GM12875 (cell line): Measurements from ENCODE around the gene RFC3.

Source experiments
- H3K4me3 ChIP-seq: one replicate; pipeline ENCODE4 v1.5.1; 2011; ENCODE audit warnings: low read depth, low read length, control low read depth
- TF ChIP-seq, protein P1 (sequence below): IDR thresholded peaks from 2 replicates; pipeline ENCODE4 v1.5.1; 2011; ENCODE audit warnings: low read depth, mild to moderate bottlenecking, control low read depth, inconsistent platforms, low read length, moderate library complexity, borderline replicate concordance; ENCODE audit not compliant: insufficient read depth

Gene RFC3

DNA sequence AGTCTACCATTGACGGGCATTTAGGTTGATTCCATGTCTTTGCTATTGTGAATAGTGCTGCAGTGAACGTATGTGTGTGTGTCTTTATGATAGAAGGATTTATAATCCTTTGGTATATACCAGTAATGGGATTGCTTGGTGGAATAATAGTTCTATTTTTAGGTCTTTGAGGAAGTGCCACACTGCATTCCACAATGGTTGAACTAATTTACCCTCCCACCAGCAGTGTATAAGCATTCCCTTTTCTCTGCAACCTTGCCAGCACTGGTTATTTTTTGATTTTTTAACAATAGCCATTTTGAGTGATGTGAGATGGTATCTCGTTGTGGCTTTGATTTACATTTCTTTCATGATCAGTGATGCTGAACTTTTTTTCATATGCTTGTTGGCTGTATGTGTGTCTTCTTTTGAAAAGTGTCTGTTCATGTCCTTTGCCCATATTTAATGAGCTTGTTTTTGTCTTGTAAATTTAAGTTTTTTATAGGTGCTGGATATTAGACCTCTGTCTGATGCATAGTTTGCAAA lies 37.5 kb downstream of the RFC3 start:
- no peak overlapping the region for H3K4me3 ChIP-seq
- TF ChIP-seq, protein P1, sequence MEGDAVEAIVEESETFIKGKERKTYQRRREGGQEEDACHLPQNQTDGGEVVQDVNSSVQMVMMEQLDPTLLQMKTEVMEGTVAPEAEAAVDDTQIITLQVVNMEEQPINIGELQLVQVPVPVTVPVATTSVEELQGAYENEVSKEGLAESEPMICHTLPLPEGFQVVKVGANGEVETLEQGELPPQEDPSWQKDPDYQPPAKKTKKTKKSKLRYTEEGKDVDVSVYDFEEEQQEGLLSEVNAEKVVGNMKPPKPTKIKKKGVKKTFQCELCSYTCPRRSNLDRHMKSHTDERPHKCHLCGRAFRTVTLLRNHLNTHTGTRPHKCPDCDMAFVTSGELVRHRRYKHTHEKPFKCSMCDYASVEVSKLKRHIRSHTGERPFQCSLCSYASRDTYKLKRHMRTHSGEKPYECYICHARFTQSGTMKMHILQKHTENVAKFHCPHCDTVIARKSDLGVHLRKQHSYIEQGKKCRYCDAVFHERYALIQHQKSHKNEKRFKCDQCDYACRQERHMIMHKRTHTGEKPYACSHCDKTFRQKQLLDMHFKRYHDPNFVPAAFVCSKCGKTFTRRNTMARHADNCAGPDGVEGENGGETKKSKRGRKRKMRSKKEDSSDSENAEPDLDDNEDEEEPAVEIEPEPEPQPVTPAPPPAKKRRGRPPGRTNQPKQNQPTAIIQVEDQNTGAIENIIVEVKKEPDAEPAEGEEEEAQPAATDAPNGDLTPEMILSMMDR: no peak

DNA sequence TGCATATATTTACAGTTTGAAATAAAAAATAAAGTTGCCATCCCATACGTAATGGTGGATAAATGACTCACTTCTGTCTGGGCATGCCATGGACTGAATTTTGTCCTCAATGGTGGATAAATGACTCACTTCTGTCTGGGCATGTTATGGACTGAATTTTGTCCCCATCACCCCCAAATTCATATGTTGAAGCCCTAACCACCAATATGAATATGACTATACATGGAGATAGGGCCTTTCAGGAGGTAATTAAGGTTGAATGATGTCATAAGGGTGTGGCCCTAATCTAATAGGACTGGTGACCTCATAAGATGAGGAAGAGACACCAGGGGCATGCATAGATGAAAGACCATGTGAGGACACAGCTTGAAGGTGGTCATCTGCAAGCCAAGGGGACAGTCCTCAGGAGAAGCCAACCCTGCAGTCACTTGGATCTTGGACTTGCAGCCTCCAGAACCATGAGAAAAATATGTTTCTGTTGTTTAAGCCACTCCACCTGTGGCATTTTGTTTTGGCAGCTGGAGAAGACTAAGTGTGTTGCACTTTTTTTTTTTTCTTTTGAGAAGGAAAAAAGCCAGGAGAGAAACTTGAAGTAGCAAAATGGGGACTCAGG lies 41.8 kb downstream of the RFC3 start:
- TF ChIP-seq, protein P1: no peak
- no peak overlapping the region for H3K4me3 ChIP-seq

DNA sequence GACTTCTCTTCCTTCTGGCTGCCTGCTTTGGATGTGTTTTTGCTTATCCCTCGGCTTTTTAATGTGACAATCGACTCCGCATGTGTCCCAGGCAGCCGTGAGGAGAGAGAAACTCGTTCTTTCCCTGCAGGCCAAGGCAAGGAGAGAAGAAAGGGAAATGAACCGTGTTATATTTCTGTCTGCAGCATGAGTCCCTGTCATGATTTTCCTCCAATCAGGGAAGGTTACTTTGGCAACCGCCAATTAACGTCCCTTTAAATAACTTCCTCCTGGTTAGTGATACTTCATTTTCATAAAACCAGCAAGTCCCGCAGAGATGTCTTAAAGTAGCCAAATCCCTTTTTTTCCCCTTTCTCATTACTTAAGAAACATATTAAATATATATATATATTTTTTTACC lies 42.6 kb downstream of the RFC3 start:
- TF ChIP-seq, protein P1: no peak
- no peak overlapping the region for H3K4me3 ChIP-seq

DNA sequence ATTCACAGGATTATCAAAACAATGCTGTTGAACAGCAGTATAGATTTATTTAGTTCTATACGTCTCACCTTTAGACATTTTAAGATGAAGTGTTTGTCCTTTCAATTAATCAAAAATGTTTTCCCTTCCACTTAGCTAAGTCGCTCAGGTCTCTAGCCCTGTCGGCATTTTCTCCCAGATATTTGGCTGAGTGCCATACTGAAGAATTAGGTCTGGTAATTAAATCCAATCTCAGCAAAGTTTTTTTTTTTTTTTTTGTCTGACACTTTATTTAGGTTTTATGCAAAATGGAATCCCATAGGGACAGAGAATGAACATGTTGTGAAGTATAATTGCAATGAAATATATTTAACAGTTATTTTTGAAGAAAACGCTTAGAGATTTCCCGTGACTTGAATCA lies 44.1 kb downstream of the RFC3 start:
- TF ChIP-seq, protein P1: no peak
- no peak overlapping the region for H3K4me3 ChIP-seq

DNA sequence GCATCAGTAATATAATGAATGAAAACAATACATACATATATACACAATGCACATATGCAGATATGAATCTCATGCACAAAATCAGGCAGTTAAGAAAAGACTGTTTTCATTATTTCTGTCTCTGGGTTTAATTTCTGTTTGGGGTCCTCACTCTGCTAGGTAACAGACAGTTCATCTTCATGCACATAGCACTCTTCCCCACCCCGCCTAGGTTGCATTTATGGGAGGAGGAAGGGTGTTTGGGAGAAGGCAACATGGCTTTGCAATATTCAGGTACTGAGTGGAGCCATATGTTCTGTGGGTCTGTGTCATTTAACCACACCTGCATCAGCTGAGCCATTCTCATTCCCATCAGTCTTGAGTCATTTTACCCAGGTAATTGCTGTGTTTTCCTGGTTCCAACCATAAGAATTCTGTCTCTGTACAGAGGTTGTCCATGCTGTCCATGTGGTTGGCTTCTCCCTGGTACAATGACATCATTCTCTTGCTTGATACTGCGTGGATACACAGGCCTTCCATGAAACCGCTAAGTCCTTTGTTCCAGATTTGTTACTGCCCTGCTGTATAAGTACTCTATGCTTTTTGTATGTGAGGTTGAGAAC lies 45.3 kb downstream of the RFC3 start:
- H3K4me3 ChIP-seq: no peak overlapping the region
- TF ChIP-seq, protein P1: no peak

DNA sequence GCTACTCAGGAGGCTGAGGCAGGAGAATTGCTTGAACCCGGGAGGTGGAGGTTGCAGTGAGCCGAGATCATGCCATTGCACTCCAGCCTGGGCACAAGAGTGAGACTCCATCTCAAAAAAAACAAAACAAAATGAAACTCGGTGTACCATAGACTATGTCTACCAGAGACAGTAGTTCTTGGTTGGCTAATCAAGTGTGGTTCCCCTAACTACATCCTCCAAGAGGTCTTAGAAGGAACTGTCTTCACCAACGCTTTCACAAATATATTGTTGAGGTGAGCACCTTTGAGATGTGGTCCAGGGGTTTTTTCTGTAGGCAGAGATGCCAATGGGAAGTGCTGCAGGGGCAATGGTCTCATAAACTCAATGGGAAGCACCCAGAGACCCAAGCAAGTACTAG lies 48.0 kb downstream of the RFC3 start:
- TF ChIP-seq, protein P1: no peak
- H3K4me3 ChIP-seq: no peak overlapping the region

DNA sequence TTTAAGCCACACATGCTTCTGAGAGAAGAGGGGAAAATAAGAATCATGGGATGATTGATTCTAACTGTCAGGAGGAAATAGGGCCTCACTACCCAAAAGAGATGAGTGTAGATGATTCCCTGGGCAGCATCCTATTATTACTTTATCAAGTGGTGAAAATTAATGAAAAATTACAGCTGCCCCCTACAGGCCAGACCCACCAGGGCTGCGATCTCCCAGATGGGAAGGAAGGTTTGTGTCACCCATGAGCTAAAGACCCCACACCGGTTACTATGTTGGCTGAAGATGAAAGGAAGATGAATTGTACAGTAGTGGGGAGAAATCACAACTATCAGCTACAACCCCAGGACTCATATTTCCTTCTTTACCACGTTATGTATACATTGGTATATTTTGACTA lies 49.5 kb downstream of the RFC3 start:
- TF ChIP-seq, protein P1: no peak

More for the DNA sequence above, 49.5 kb downstream of the RFC3 start:
- no peak overlapping the region for H3K4me3 ChIP-seq
